Measurements from ENCODE around the gene PGK2. TPM values are rescaled to one million over a fixed set of nuclear protein-coding genes. Genes with fewer than 3 reads are reported as not detected.
"Not testable (repeated sequence)": the region's sequence is repeated elsewhere in the genome, so short reads cannot be mapped to it uniquely, and the experiment has no call there.

Gene PGK2
- total RNA-seq, 4 donors from 2014 or later, result not detected

GRCh38 chr6:49813248-49813647 is 26.2 kb upstream of the PGK2 start:
- no peaks in the 10 kb centered on the region for H3K9me3 ChIP-seq
- H3K36me3 ChIP-seq, result no peaks in the 10 kb centered on the region
- no peak for DNase-seq
- no peak overlapping the region for H3K27ac ChIP-seq
- H3K27me3 ChIP-seq, result no peaks in the 10 kb centered on the region
- intact Hi-C loops (cut with DNase I), result no loop called here
- TF ChIP-seq CTCF (IDR thresholded peaks at IDR 0.05) (no peak), POLR2A (IDR thresholded peaks at IDR 0.05) (no peak)
- WGBS, 2 donors, result 69 to 75% methylated on average over 2 of the region's 2 CpGs
- H3K4me1 ChIP-seq, result no peaks in the 10 kb centered on the region
- H3K4me3 ChIP-seq, result no peak overlapping the region

- Histone ChIP-seq H3K9me3 (no peaks in the 10 kb centered on the region), H3K36me3 (no peaks in the 10 kb centered on the region), H3K27me3 (no peaks in the 10 kb centered on the region), H3K4me1 (no peaks in the 10 kb centered on the region), H3K27ac (no peak overlapping the region), H3K4me3 (no peak overlapping the region)
- TF ChIP-seq CTCF (IDR thresholded peaks at IDR 0.05) (no peak), POLR2A (IDR thresholded peaks at IDR 0.05) (no peak)
- no peak for DNase-seq
- intact Hi-C loops (cut with DNase I), result no loop called here
- WGBS, 2 donors, result 79% methylated on average over 4 of the region's 4 CpGs; no CpG with 5 or more reads in 1 of the 2 donors
Observed at GRCh38 chr6:49806145-49806544, 19.1 kb upstream of the PGK2 start.

- Histone ChIP-seq H3K9me3 (no peaks in the 10 kb centered on the region), H3K4me3 (no peak overlapping the region), H3K27ac (no peak overlapping the region), H3K36me3 (no peaks in the 10 kb centered on the region), H3K4me1 (no peaks in the 10 kb centered on the region), H3K27me3 (no peaks in the 10 kb centered on the region)
- intact Hi-C loops (cut with DNase I), result no loop called here
- no peak for TF ChIP-seq POLR2A (IDR thresholded peaks at IDR 0.05)
- TF ChIP-seq CTCF (IDR thresholded peaks at IDR 0.05), result no peak
- DNase-seq, result no peak
- 57 to 58% methylated on average over 1 to 2 of the region's 3 CpGs for WGBS, 2 donors
Observed at GRCh38 chr6:49805246-49805645, 18.2 kb upstream of the PGK2 start.

GRCh38 chr6:49801525-49801924 is 14.4 kb upstream of the PGK2 start:
- intact Hi-C loops (cut with DNase I), result no loop called here
- H3K27ac ChIP-seq, result no peak overlapping the region
- no peaks in the 10 kb centered on the region for H3K9me3 ChIP-seq
- H3K4me1 ChIP-seq, result no peaks in the 10 kb centered on the region
- DNase-seq, result no peak
- no peaks in the 10 kb centered on the region for H3K27me3 ChIP-seq
- TF ChIP-seq POLR2A (IDR thresholded peaks at IDR 0.05), result no peak
- no peak for TF ChIP-seq CTCF (IDR thresholded peaks at IDR 0.05)
- H3K4me3 ChIP-seq, result no peak overlapping the region
- no peaks in the 10 kb centered on the region for H3K36me3 ChIP-seq
- 87 to 91% methylated on average over 8 of the region's 8 CpGs for WGBS, 2 donors

GRCh38 chr6:49799090-49799489 is 12.0 kb upstream of the PGK2 start:
- whole genome bisulfite sequencing, 2 donors, result 79 to 88% methylated on average over 1 of the region's 1 CpG
- Histone ChIP-seq H3K9me3 (no peaks in the 10 kb centered on the region), H3K4me1 (no peaks in the 10 kb centered on the region), H3K36me3 (no peaks in the 10 kb centered on the region), H3K27ac (no peak overlapping the region), H3K27me3 (no peaks in the 10 kb centered on the region), H3K4me3 (no peak overlapping the region)
- no peak for DNase-seq
- TF ChIP-seq CTCF (IDR thresholded peaks at IDR 0.05) (no peak), POLR2A (IDR thresholded peaks at IDR 0.05) (no peak)
- intact Hi-C loops (cut with DNase I), result no loop called here

GRCh38 chr6:49796842-49797455 is 9.9 kb upstream of the PGK2 start:
- H3K4me1 ChIP-seq; intact Hi-C loops (cut with DNase I); DNase-seq; H3K4me3 ChIP-seq; H3K9me3 ChIP-seq; H3K27ac ChIP-seq; H3K36me3 ChIP-seq; H3K27me3 ChIP-seq: not testable (repeated sequence)
- WGBS, 2 donors, result 93 to 97% methylated on average over 9 to 12 of the region's 21 CpGs
